Measurements from ENCODE around the gene SIAE.

The SIAE gene, protein sequence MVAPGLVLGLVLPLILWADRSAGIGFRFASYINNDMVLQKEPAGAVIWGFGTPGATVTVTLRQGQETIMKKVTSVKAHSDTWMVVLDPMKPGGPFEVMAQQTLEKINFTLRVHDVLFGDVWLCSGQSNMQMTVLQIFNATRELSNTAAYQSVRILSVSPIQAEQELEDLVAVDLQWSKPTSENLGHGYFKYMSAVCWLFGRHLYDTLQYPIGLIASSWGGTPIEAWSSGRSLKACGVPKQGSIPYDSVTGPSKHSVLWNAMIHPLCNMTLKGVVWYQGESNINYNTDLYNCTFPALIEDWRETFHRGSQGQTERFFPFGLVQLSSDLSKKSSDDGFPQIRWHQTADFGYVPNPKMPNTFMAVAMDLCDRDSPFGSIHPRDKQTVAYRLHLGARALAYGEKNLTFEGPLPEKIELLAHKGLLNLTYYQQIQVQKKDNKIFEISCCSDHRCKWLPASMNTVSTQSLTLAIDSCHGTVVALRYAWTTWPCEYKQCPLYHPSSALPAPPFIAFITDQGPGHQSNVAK

DNA sequence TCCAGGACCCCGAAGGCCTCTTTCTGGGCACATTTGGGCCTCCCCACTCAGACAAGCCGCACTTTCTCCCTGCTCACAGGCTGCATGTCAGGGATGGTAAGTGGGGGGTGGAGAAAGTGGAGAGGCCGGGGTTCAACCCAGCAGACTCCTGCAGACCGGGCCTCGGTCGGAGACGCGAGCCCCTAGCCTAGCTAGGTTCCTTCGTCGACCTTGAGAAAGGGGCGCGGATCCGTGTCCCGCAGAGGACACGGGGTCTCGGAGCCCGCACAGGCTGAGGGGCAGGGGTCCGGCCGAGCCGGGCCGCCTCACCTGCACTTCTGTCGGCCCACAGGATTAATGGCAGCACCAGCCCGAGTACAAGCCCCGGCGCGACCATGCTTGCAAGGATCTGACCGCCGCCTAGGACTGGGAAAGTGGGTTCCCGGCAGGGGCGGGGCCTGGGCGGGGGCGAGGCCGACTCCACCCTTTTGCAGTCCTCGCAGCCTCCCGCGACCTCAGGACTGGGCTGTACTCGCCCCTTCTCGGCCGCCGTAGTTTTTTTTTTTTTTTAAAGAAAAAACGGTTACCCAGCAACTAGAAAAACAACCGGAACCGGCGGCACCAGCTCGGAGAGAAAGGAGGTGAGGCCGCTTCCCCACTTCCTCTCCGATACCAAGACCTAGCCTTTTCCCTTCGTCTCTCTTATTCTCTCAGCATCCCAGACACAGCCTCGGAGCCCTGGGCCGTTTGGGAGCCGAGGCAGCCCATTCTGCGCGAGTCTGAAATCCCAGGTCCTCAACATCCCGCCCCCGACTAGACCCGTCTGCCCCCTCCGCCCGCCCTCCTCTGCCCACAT lies at the start of gene SIAE, which contains the start of gene SPA17:
SIAE (minus strand) TSS at position 407 of the 835 bp plus-strand sequence; CDS start at position 376, 31 bp downstream.
SPA17 (plus strand) TSS at position 572 of the 835 bp plus-strand sequence. CDS start 1,361 bp downstream, outside the sequence.
- peak; percentile 95 for DNase-seq (ENCODE audit: low spot score)

DNA sequence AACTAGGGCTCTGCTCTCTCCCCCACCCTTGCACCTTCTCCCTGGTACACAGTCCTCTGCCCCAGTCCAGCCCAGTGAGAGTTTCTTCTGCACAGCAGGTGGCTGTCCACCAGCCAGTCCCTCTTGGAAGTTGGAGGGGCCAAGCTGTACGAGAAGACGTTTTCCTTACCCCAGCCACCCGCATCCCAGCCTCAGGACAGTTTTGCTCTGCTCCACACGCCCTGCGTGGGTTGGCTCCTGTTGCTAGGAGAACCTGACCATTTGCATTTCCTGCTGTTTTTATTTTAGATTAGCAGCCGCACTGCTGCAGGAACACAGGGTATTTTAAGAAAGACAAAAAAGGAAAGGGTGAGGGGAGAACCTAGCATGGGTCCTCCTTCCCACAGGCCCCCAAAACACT lies 48.6 kb upstream of the SIAE start:
- no peak for DNase-seq (ENCODE audit: low spot score)

DNA sequence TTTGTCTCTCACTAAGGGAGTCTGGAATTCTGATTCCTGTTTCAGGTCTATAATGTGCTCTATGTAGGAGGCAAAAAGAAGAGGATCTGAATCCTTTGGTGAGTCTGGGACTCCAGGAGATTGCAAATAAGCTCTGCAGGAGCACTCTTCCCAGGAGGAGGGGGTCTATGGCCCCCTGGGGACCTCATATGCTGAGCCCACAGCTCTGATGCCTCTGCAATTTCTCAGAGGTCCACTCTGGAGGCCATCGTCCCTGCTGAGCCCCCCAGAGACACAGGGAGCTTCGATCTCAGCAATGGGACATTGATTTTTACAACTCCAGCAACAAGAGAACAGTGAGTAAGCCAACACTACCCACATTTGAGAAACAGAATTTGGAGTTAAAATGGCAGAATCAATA lies 46.0 kb upstream of the SIAE start:
- DNase-seq (ENCODE audit: low spot score), result no peak

DNA sequence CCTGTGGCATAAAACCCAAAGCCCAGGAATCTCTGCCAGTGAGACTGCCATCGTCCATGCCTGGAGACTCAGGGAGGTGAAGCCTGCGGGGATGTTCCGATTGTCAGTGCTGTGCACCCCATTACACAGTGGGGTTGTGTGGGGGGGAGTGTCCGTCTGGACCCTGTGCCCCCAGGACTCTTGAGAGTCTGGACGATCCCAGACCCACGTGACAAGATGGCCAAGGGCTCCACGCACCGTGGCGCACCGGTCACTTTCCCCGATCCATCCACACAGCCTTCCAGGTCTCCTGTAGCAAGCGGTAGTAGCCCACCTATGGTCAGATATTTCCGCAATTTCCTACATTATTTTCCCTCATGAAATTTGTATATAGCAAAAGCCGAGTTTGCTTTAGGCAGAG lies 45.3 kb upstream of the SIAE start:
- DNase-seq (ENCODE audit: low spot score), result no peak

DNA sequence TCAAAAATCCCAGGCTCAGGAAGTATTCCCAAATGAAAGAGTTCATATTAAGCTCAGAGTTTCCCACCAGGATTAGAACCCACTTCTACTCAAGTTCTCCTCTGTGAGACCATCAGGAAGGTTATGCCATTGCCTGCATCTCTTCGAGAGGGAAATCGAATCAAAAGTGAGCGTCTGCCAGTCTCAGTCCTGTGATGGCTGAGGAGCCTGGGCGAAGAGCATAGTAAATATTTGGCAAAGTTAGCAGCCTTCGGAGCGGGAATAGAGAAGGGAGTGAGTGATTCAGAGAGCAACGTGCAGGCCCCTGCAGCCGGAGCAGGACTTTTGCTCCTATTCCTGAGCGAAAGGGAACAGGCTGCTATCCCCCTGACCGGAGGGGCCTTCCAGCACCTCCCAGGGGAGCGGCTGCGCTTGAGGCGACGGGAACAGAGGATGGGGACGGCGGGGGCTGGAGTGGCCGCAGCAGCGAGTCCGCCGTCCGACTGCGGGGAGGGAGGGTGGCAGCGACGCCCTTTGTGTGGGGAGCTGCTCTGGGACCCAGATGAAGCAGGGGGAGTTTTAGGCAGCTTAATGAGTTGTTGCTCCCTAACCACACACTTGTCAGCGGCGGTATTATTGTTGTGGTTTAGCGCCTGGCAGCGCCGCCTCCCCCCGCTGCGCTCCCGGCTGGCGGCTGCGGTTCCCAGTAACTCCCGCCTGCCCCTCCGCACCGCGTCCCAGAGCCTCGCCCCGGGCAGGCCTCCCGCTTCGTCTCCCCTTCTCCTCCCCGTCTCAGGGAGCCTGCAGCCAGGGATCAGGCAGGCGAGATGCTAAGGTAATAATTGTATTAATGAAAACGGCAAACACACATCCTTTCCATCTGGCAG lies 44.5 kb upstream of the SIAE start:
- no peak for DNase-seq (ENCODE audit: low spot score)

DNA sequence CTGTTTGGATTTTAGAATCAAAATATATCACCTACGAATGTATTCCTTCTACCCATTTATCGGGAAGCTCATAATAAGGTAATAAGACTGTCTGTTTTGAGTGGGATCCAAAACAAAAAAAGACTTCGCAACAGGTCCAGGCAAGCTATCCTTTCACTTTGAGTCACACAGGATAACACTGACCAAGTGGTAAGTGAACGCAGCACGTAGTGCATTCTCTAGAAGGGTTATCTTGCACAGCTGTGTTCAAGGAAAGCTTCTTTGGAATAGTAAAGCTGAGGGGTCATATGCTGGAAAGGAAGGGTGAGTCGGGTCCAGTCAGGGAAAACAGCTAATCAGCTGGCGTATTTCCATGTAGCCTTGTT lies 43.9 kb upstream of the SIAE start:
- no peak for DNase-seq (ENCODE audit: low spot score)

DNA sequence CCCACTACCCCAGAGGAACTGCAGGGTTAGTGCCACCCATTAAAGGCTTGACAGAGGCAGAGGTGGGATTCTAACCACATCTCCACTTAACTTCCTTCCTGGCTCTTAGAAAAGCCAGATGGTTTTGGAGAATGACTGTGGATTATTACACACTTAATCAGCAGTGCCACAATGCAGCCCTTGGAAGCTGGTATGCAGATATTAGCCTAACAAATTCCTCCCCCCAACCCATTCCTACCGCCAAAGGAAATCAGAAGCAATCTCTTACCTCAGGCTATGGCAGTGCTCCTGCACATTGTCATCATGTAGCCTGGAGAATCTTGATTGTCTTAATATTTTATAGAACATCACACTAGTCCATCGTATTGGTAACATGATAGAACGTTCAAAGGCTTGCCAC lies 43.1 kb upstream of the SIAE start:
- DNase-seq (ENCODE audit: low spot score), result no peak

DNA sequence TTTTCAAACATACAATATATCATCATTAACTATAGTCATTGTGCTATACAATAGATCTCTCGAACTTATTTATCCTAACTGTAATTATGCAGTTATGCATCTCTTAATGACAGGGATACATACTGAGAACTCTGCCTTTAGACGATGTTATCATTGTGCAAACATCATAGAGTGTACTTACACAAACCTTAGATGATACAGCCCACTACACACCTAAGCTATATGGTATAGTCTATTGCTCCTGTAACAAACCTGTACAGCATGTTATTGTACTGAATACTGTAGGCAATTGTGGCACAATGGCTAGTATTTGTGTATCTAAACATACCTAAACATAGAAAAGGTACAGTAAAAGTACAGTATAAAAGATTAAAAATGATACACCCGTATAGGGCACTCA lies 38.9 kb upstream of the SIAE start:
- DNase-seq (ENCODE audit: low spot score), result no peak

DNA sequence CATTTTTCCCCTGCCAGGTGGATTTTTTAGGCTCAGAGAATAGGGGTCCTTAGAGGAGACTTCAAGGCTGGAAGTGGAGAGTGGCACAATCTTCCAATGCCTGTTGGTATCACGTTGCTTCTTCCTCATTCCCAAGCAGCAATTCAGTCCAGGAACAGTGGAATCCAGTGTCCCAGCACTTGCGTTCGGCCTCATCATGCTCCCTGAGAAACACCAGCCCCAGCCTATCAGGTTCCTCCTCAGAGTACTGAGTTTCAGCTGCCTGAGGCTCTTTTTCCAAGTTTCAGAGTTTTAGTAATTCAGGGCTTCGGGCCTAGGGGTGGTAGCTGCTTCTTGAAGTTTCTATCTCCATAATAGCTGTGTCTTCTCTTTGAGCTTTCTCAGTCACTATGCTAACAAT lies 34.3 kb upstream of the SIAE start:
- no peak for DNase-seq (ENCODE audit: low spot score)

DNA sequence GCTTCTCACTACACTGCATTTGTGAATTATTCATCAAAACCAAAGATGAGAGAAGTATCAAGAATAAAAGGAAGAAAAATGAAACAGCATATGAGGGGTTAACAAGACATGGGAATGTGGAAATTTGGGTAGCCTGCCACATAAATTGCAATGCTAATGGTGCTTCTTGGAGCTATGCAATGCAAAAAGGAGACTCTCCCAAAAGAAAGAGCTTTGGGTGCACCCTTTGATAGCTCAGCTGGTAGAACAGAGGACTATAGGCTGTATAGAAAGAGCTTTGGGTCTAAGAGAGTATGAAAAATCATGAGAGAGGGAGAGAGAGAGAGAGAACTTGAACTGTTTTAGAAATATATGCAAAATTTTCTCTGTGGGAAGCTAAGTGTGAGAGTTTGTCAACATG lies 26.5 kb upstream of the SIAE start:
- no peak for DNase-seq (ENCODE audit: low spot score)

DNA sequence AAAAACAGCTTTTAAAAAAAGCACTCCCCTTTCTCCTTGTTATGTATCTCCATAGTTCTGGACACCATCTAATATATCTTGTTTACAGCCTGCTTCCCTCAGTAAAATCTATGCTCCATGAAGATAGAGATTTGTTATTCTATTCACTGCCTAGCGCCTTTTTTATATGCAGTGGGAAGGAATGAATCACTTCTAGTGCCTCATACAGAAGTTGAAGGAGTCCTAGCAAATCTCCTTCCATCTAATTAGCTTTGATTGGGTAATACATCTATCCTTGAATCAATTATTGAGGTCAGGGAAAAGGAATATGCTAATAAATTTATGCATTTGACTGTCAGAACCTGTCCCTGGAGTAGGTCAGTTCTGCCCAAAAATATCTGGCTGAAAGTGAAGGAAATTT lies 26.0 kb upstream of the SIAE start:
- no peak for DNase-seq (ENCODE audit: low spot score)

DNA sequence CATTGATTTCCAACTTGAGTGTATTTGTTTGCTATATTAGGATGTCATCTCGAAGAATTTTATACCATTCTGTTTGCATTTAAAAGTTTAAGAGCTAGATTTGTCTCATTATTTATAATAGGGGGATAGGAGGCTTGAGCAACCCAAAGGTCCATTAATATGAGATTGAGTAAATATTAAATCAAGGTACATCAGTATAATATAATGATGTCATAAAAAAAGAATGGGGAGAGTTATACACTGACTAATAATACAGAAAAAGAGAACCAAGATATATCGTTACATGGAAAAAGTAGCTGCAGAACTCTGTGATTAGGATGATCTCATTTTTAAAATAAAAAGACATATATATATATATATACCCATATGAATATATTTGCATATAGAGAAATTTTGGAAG lies 19.6 kb upstream of the SIAE start:
- DNase-seq (ENCODE audit: low spot score), result no peak

DNA sequence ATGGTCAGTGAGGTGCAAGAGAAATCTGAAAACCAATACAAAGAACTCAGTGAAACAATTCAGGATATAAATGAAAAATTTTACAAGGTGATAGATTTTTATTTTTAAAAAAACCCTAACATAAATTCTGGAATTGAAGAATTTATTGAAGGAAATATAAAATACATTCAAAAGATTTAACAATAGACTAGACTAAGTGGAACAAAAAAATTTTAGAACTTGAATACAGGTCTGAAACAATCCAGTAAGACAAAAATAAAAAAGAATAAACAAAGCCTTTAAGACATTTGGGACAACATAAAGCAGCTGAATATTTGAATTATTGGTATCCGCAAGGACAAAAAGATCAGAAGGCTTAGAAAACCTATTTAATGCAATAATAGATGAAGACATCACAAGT lies 8.9 kb upstream of the SIAE start:
- no peak for DNase-seq (ENCODE audit: low spot score)

DNA sequence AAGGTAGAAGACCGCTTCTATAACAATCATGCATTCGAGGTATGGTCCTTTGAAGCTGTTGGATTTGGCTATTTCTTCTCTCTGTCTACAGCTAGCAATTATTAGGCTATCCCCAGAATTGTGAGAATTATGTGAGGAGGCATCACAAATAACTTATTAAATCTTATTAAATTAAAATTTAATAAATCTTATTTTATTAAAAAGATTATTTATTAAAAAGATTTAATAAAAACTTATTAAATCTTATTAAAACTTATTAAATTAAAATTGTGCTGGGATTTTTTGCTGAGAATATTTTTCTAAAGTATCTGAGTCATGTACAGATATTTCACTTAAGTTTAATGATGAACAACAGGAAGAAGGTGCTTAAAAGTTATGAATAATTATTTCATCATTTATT lies 7.9 kb upstream of the SIAE start:
- DNase-seq (ENCODE audit: low spot score), result no peak

DNA sequence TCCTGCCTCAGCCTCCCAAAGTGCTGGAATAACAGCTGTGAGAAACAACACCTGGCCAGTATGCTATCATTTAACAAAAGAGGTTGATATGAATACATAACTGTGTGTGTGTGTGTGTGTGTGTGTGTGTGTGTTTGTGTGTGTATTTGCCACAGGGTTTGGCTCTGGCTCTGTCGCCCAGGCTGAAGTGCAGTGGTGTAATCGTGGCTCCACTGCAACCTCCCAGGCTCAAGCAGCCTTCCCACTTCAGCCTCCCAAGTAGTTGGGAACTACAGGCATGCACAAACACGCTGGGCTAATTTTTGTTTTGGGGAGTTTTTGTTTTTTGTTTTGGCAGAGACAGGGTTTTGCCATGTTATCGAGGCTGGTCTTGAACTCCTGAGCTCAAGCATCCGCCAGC lies 4.9 kb upstream of the SIAE start:
- no peak for DNase-seq (ENCODE audit: low spot score)

DNA sequence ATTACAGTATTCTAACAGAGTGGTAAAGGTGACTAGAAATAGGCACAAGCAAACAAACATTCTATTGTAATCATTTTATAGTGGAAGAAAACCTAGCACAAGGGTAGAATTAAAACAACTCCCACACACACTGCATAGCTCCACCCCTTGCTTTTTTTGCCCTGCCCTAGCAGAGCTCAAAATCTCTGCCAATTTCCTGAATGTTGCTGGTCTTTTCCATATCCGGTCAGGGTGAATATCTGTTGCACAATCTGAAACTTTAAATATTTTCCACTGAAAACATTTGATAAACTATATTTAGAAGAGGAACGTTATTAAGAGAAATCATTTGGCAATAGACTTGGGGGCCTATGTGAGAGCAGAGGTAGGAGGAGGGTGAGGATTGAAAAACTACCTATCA lies 2.8 kb upstream of the SIAE start:
- DNase-seq (ENCODE audit: low spot score), result no peak

DNA sequence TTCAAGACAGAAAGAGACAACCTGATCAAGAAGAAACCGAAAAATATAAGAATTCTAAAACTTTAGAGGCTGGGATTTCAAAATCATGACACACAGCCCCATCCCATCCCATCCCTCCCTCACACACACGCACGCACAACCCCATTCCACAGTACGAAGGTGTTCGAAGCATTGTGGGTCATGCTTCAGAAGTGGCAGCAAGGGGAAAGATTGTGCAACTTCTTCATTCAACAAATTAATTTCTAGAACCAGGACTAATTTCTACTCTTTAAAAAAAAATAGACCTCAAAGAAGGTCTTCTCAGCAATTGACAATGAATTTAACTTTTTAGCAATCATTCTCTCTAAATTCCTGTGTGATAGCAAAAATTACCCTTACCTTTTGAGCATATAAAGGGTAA lies 1.0 kb upstream of the SIAE start:
- DNase-seq (ENCODE audit: low spot score), result no peak

DNA sequence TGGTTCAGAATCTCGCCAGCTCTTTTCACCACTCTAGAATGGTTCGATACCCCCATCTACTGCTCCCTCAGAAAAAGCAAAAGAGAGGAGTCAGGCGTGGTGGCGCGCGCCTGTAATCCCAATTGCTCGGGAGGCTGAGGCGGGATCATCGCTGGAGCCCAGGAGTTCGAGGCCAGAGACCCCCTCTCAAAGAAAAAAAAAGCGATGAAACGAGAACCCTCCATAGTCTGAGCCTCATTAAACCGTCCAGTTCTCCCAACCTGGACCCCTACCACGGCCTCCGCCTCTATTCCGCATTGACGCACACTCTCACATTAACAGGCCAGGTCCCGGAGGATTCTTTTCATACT lies 604 bp upstream of the SIAE start:
- DNase-seq (ENCODE audit: low spot score), result no peak

DNA sequence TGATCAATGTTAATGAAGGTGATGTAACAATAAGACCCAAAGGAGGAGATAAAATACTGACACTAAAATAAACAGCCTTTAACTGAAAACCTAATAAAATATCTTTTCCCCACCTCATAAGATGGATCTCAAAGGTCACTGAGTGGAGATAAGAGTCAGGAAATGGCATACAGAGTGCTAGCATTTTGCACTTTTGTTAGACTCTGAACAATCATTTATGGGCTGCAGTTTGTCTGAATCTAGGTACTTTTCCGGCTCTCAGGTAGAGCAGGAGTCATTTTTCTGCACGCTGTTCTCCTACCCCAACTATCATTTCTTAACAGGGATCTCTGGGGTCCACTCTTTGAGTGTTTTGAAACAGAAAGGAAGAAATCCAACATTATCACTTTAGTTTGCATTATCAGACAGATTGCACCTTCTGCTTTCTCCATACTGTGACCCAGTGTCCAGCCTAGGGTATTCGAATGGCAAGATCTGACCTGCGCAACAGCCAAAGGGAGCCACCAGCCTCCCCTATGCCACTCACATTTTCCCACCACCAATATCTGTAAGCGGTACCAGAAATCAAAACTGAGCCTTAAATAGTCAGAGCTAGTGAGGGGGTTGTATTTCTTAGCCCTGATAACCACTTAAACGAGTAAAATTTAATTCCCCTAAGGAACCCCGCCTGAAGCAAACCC lies 863 bp downstream of the SIAE start:
- DNase-seq (ENCODE audit: low spot score), result no peak

DNA sequence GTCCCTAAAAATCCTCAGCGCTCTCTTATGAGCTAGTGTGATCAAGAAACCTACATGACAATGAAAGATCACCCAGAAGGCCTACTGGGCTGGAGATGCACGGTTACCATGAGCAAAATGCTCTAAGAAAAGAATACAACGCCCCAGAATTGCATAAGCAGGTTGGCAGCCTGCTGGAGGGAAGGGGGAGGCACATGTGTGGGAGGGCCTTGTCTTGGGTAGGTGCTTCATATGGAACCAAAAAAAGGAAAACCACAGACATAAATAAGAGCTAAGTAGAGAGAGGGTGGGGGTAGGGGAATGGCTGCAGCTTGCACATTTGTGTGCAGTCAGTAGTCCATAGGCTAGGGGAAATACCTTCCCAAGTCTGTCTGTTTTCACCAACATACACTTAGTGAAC lies 2.8 kb downstream of the SIAE start:
- no peak for DNase-seq (ENCODE audit: low spot score)

DNA sequence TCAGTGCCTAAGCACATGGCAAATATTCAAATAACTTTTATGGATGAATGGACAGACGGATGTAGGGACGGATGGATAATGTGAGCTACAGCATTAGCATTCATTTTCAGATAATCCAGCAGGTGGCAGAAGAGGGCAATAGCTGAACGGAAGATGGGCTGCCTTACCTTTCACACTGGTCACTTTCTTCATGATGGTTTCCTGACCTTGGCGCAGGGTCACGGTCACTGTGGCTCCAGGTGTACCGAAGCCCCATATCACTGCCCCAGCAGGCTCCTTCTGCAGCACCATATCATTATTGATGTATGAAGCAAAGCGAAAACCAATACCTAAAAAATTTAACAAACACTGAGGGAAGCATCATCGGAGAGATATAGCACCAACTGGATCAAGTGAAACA lies 4.3 kb downstream of the SIAE start:
- DNase-seq (ENCODE audit: low spot score), result no peak

DNA sequence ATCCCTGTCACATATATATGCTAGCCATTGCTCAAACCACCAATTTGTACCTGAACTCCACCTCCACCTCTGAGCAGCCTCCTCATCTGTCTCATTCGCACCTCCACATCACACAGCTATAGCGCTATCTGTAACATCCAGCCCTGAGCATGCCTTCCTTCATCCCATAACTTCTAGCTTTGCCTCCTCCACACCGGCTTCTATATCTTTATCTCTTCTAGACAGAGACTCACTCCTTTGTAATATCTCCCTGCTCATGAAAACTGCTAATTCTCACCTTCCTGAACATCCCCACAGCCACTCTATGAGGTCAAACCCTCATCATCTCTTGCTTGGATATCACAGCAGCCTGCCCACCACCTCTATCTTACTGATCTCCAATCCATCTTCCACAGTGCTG lies 5.9 kb downstream of the SIAE start:
- DNase-seq (ENCODE audit: low spot score), result no peak
